Panc1 (cell line): ENCODE data around the gene DNPH1. TPM values are rescaled to one million over a fixed set of nuclear protein-coding genes. Genes with fewer than 3 reads are reported as not detected.

Experiments
- ATAC-seq: fragments of 200-7000 bp; cut with Tn5 transposase; 2 replicates; pipeline ENCODE4 v1.9.1; 2020; ENCODE audit warnings: mild to moderate bottlenecking, moderate library complexity
- BruUV-seq: library from RNA; stranded (reverse); fragments of 400-500 nt; replicated peaks from 2 replicates; lab custom pipeline; 2021; lab: Mats Ljungman, UMichigan
- CTCF ChIA-PET: fragments of 300-600 bp; sonication (Branson Sonifier 250); formaldehyde crosslinking; loops from one replicate; lab custom pipeline; 2022; ENCODE audit warnings: antibody characterized with exemption; lab: Charles Lee
- POLR2A ChIA-PET: fragments of 300-600 bp; sonication (Branson Sonifier 250); formaldehyde crosslinking; loops from one replicate; lab custom pipeline; 2022; ENCODE audit warnings: antibody characterized with exemption; lab: Charles Lee
- DNase-seq: peaks from one replicate; pipeline ENCODE4 v3.0.0-alpha.2; 2010; ENCODE audit warnings: low read depth, low spot score
- H3K27ac ChIP-seq: 2 replicates; pipeline ENCODE4 v1.5.1; 2011; ENCODE audit warnings: mild to moderate bottlenecking, low read length, inconsistent platforms
- H3K27me3 ChIP-seq: fragments of 200-500 bp; sonication (Bioruptor generic); 2 replicates; pipeline ENCODE4 v1.6.0; 2014; ENCODE audit warnings: low read length, inconsistent platforms; ENCODE audit not compliant: control insufficient read depth, insufficient read depth
- H3K36me3 ChIP-seq: fragments of 200-500 bp; sonication (Bioruptor generic); 2 replicates; pipeline ENCODE4 v1.5.1; 2014; ENCODE audit warnings: inconsistent platforms, mild to moderate bottlenecking, low read length, moderate library complexity; ENCODE audit not compliant: control insufficient read depth, insufficient read depth
- H3K4me1 ChIP-seq: 2 replicates; pipeline ENCODE4 v1.5.1; 2011; ENCODE audit warnings: inconsistent platforms, mild to moderate bottlenecking, low read length, moderate library complexity; ENCODE audit not compliant: control insufficient read depth, insufficient read depth
- H3K4me3 ChIP-seq, 2 experiments: 2 replicates each; pipeline ENCODE4 v1.5.1; 2011 to 2012; ENCODE audit warnings: low read depth in 2 of 2, low read length in 2 of 2, mild to moderate bottlenecking in 2 of 2, inconsistent platforms in 1 of 2, moderate library complexity in 1 of 2
- H3K9me3 ChIP-seq: fragments of 200-500 bp; sonication (Bioruptor generic); 2 replicates; pipeline ENCODE4 v1.5.1; 2014; ENCODE audit warnings: low read depth, mild to moderate bottlenecking, inconsistent platforms, low read length, moderate library complexity; ENCODE audit not compliant: control insufficient read depth, insufficient read depth
- POLR2AphosphoS5 ChIP-seq: IDR thresholded peaks from 2 replicates; pipeline ENCODE4 v1.6.1; 2012; ENCODE audit warnings: mild to moderate bottlenecking, low read depth, low read length, moderate library complexity
- SIN3A ChIP-seq: IDR thresholded peaks from 2 replicates; pipeline ENCODE4 v1.6.1; 2012; ENCODE audit warnings: low read depth, mild to moderate bottlenecking, low read length, moderate library complexity, borderline replicate concordance; ENCODE audit not compliant: insufficient read depth
- TCF7L2 ChIP-seq: IDR thresholded peaks from 2 replicates; pipeline ENCODE4 v1.6.1; 2011; ENCODE audit warnings: mild to moderate bottlenecking, low read depth, low read length, inconsistent platforms
- in situ Hi-C: cut with HindIII; loops from 2 replicates; pipeline ENCODE4 v1.10.0; 2016; ENCODE audit warnings: low sequenced_read_pairs, low pct_unique_long_range_greater_than_20kb
- intact Hi-C: fragments of 100-400 bp; cut with micrococcal nuclease; formaldehyde crosslinking; loops from one replicate; pipeline ENCODE4 v1.10.0; 2022; ENCODE audit not compliant: unreplicated experiment
- total RNA-seq: library from RNA; stranded (reverse); gene quantifications from one replicate; pipeline ENCODE4 v1.2.1, GENCODE V29; 2021; ENCODE audit not compliant: unreplicated experiment
- TF ChIP-seq, protein P1 (sequence below), 2 experiments: IDR thresholded peaks; 2 replicates each; pipeline ENCODE4 v1.6.1; 2011 to 2012; ENCODE audit warnings: low read depth in 2 of 2, control low read depth in 1 of 2, low read length in 1 of 2, mild to moderate bottlenecking in 1 of 2, moderate library complexity in 1 of 2; ENCODE audit not compliant: insufficient read depth in 1 of 2
- TF ChIP-seq, protein P2 (sequence below): fragments of 450-650 bp; IDR thresholded peaks from 2 replicates; pipeline ENCODE4 v1.5.1; 2017; ENCODE audit warnings: mild to moderate bottlenecking

DNPH1 gene
- total RNA-seq, 1 experiment from 2014 or later, result 67.3 TPM

DNA sequence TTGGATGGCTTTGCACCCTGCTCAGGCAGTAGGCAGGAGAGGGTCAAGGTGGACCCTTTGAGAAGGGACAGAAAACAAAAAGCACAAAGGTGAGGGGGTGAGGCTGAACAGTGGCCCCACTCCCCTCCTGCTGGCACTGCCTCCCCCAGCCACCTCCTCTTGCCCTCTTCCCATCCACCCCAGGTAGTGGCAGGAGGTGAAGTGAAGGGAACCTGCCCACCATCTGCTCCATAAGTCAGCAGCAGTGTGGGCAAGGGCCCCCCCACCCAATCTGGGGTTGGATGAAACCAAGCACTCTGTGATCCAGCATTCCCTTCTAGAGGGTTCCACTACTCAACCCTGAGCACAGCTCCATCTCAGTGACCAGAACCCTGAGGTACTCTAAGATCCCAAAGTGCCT is 42.7 kb upstream of the DNPH1 start:
- no peak overlapping the region for H3K4me3 ChIP-seq
- DNase-seq (no peak), ATAC-seq (no peak)
- ChIA-PET POLR2A (no interaction called here), CTCF (no interaction called here)
- peaks cover 9% of the 10 kb centered on the region for H3K4me1 ChIP-seq
- no peak for TF ChIP-seq POLR2AphosphoS5
- no peak for TF ChIP-seq TCF7L2
- TF ChIP-seq, protein P1, sequence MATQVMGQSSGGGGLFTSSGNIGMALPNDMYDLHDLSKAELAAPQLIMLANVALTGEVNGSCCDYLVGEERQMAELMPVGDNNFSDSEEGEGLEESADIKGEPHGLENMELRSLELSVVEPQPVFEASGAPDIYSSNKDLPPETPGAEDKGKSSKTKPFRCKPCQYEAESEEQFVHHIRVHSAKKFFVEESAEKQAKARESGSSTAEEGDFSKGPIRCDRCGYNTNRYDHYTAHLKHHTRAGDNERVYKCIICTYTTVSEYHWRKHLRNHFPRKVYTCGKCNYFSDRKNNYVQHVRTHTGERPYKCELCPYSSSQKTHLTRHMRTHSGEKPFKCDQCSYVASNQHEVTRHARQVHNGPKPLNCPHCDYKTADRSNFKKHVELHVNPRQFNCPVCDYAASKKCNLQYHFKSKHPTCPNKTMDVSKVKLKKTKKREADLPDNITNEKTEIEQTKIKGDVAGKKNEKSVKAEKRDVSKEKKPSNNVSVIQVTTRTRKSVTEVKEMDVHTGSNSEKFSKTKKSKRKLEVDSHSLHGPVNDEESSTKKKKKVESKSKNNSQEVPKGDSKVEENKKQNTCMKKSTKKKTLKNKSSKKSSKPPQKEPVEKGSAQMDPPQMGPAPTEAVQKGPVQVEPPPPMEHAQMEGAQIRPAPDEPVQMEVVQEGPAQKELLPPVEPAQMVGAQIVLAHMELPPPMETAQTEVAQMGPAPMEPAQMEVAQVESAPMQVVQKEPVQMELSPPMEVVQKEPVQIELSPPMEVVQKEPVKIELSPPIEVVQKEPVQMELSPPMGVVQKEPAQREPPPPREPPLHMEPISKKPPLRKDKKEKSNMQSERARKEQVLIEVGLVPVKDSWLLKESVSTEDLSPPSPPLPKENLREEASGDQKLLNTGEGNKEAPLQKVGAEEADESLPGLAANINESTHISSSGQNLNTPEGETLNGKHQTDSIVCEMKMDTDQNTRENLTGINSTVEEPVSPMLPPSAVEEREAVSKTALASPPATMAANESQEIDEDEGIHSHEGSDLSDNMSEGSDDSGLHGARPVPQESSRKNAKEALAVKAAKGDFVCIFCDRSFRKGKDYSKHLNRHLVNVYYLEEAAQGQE (IDR thresholded peaks at IDR 0.05; ENCODE audit: insufficient read depth in 1 of 2, low read depth in 2 of 2, low read length in 1 of 2), result no peak
- TF ChIP-seq, protein P2, sequence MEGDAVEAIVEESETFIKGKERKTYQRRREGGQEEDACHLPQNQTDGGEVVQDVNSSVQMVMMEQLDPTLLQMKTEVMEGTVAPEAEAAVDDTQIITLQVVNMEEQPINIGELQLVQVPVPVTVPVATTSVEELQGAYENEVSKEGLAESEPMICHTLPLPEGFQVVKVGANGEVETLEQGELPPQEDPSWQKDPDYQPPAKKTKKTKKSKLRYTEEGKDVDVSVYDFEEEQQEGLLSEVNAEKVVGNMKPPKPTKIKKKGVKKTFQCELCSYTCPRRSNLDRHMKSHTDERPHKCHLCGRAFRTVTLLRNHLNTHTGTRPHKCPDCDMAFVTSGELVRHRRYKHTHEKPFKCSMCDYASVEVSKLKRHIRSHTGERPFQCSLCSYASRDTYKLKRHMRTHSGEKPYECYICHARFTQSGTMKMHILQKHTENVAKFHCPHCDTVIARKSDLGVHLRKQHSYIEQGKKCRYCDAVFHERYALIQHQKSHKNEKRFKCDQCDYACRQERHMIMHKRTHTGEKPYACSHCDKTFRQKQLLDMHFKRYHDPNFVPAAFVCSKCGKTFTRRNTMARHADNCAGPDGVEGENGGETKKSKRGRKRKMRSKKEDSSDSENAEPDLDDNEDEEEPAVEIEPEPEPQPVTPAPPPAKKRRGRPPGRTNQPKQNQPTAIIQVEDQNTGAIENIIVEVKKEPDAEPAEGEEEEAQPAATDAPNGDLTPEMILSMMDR, result no peak
- no peak for TF ChIP-seq SIN3A
- H3K36me3 ChIP-seq, result no peaks in the 10 kb centered on the region
- in situ Hi-C loops, result no loop called here
- no TSS peak for BruUV-seq
- H3K9me3 ChIP-seq, result no peaks in the 10 kb centered on the region
- intact Hi-C loops, result no loop called here
- no peak overlapping the region for H3K27ac ChIP-seq
- 0 out of 2 replicates have a peak, but pooled peaks cover 2% of the 10 kb centered on the region for H3K27me3 ChIP-seq

DNA sequence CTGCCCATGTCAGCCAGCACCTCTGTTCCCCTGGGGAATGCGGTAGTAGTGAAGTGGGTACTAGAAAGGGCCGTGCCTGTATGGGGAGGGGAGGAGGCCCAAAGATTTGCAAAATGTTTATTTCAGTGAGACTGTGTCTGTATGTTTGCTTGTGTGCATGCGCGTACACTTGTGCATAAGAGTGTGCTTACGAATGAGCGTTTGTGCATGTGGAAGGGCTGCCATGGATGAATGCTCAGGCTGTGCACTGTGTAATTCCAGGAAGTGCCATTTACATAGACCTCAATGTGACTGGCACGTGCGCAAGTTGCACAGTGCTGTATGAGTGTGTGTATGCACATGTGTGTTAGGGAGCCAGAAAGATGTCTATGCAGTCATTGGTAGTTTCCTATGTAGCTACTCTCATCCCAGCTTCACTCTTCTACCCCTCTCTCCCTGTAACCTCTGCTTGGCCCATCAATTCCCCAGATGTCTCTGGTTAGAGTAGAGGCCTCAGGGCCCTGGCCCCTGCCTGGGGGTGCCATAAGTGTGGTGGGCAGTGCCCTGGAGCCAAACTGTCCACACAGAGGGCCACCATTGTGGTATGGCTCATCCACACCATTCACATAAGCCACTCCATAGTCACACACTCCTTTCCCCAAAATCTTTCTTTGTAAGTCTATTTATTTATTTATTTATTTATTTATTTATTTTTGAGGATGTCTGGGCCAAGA is 42.0 kb upstream of the DNPH1 start:
- Histone ChIP-seq H3K27me3 (0 out of 2 replicates have a peak, but pooled peaks cover 2% of the 10 kb centered on the region), H3K36me3 (no peaks in the 10 kb centered on the region), H3K9me3 (no peaks in the 10 kb centered on the region), H3K4me3 (no peak overlapping the region), H3K4me1 (peaks cover 9% of the 10 kb centered on the region), H3K27ac (no peak overlapping the region)
- TF ChIP-seq, protein P2, result no peak
- TF ChIP-seq SIN3A, result no peak
- TF ChIP-seq TCF7L2, result no peak
- no peak for TF ChIP-seq POLR2AphosphoS5
- TF ChIP-seq, protein P1 (IDR thresholded peaks at IDR 0.05; ENCODE audit: insufficient read depth in 1 of 2, low read depth in 2 of 2, low read length in 1 of 2), result no peak
- ChIA-PET CTCF (no interaction called here), POLR2A (no interaction called here)
- no peak for ATAC-seq
- no TSS peak for BruUV-seq
- intact Hi-C loops (no loop called here), in situ Hi-C loops (no loop called here)
- no peak for DNase-seq
